Loucy (cell line): ENCODE results near the gene PCSK5.

ENCODE experiments used
- CTCF ChIP-seq: fragments of 200-600 bp; sonication (generic); conservative IDR thresholded peaks from 2 replicates; pipeline ENCODE4 v1.5.1; 2014; ENCODE audit warnings: mild to moderate bottlenecking, antibody characterized with exemption, low read length
- EZH2phosphoT487 ChIP-seq: fragments of 200-600 bp; IDR thresholded peaks from 2 replicates; pipeline ENCODE4 v1.6.1; 2018; ENCODE audit warnings: antibody characterized with exemption, mild to moderate bottlenecking, moderate library complexity, borderline replicate concordance

DNA sequence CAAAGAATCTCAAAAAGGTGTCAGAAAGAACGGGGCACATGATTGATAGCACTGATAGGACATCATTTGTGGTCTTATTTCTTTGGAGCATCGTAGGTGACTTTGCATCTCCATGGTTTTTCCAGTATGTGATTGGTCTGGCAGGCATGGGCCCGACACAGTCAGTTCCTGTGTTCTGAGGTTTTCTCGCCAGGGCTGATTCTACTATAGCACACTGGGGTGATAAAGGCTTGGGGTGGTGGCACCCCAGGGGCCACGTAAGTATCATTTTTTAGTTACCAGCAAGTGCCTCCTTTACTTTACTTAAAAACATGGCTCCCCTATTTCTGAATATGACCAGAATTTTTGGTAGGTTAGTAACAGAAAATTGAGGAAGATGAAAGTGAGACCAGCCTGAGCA is 301.0 kb downstream of the PCSK5 start:
- no peak for TF ChIP-seq CTCF
- TF ChIP-seq EZH2phosphoT487: no peak
